Measurements from ENCODE around the gene CUEDC1.

DNA sequence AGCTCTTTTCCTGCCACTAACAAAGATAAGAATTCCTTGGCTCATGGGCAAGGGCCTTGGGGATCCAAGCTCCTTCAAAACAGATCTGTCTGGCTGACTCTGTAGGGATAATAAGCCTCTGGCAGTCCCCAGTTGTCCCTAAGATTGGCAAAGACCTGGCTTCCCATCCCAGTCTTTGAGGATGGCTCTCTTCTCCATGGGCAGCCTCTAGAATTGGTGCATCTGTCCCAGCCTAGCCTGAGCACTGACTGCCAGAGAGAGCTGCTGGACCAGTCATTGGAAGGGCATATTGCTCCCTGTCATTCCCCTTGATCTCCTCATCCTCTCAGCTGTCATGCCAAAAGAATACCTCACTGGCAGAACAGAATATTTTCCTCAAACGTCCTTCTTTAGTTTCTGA is 13.2 kb upstream of the CUEDC1 start:
- TF ChIP-seq, protein P1, sequence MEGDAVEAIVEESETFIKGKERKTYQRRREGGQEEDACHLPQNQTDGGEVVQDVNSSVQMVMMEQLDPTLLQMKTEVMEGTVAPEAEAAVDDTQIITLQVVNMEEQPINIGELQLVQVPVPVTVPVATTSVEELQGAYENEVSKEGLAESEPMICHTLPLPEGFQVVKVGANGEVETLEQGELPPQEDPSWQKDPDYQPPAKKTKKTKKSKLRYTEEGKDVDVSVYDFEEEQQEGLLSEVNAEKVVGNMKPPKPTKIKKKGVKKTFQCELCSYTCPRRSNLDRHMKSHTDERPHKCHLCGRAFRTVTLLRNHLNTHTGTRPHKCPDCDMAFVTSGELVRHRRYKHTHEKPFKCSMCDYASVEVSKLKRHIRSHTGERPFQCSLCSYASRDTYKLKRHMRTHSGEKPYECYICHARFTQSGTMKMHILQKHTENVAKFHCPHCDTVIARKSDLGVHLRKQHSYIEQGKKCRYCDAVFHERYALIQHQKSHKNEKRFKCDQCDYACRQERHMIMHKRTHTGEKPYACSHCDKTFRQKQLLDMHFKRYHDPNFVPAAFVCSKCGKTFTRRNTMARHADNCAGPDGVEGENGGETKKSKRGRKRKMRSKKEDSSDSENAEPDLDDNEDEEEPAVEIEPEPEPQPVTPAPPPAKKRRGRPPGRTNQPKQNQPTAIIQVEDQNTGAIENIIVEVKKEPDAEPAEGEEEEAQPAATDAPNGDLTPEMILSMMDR (IDR thresholded peaks at IDR 0.05), result no peak
- TF ChIP-seq POLR2A (IDR thresholded peaks at IDR 0.05), result no peak

Measured in prostate gland (tissue), 2 donors.